ENCODE results near the gene SOX3. TPM values are rescaled to one million over a fixed set of nuclear protein-coding genes. Genes with fewer than 3 reads are reported as not detected.

The SOX3 gene
- total RNA-seq, 1 experiment from 2014 or later, result not detected

DNA sequence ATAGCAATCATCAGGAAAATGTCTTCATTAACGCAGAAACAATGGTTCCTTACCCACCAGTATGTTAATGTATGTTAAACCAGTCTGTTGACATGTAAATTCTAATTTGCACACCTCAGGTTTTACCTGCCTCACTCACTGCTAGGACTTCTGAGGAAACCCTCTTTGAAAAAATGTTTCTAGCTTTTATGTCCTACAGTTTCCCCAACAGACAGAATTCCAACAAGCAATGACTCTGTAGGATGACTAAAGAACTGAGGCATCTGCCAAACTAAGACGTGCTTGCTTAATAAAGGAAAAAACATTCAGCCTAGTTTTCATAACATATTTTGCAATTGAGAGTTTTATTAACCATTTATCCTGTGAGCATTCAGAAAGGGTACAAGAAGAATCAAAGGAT, 20.6 kb upstream of the SOX3 start (continued):
- no peak for TF ChIP-seq ZNF274 (IDR thresholded peaks at IDR 0.05; ENCODE audit: low read depth, low read length)
- TF ChIP-seq SIN3A (IDR thresholded peaks at IDR 0.05; ENCODE audit: low read depth), result no peak
- no peak for TF ChIP-seq SRF (IDR thresholded peaks at IDR 0.05; ENCODE audit: low read depth)
- no peak for TF ChIP-seq CEBPB (IDR thresholded peaks at IDR 0.05; ENCODE audit: low read depth)
- no peak for TF ChIP-seq YY1 (IDR thresholded peaks at IDR 0.05; ENCODE audit: extremely low read depth, insufficient replicate concordance, low read depth, low read length)
- TF ChIP-seq TCF7L2 (IDR thresholded peaks at IDR 0.05; ENCODE audit: borderline replicate concordance, extremely low read depth, insufficient read depth, insufficient read length), result no peak

DNA sequence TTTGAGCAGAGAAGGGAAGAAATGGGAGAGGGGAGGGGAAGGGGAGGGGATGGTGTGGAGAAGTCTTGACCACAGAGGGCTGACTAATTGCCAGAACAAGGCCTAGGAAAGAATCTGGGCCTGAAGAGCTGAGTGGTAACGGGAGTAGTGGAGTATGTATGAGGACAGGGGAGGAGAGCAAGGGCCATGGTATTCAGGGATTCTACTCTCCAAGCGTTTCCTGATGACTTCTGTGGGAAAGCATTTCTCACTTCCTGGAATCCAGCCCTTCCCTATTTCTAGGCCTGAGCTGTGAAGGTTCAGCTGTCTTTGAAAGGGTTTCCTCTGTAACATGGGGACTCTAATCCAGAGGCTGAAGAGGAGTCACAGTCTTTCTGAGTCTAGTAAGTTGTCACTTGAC, 19.7 kb upstream of the SOX3 start:
- H3K4me3 ChIP-seq (replicated peaks in 1 of 2; ENCODE audit: low read depth in 1 of 2, low read length in 2 of 2), result no peak overlapping the region
- no peaks in the 10 kb centered on the region for H3K4me1 ChIP-seq (ENCODE audit: control insufficient read depth in 1 of 2, insufficient read depth in 2 of 2, low read length in 2 of 2)
- H3K9me2 ChIP-seq (ENCODE audit: insufficient read depth), result no peaks in the 10 kb centered on the region
- H3K27me3 ChIP-seq (ENCODE audit: insufficient read depth, low read length), result no peaks in the 10 kb centered on the region
- H3K9me3 ChIP-seq (ENCODE audit: control insufficient read depth in 1 of 2, insufficient read depth in 1 of 2, low read depth in 1 of 2, low read length in 2 of 2), result no peaks in the 10 kb centered on the region
- CTCF ChIA-PET, result no interaction called here
- H2AFZ ChIP-seq (ENCODE audit: low read depth, low read length, poor library complexity, severe bottlenecking), result no peak overlapping the region
- H3K27ac ChIP-seq (ENCODE audit: low read depth, low read length), result no peak overlapping the region
- DNase-seq (ENCODE audit: low read depth, low spot score), result no peak
- BruUV-seq (replicated peaks), result no TSS peak
- H3K79me2 ChIP-seq (ENCODE audit: insufficient read depth, low read length), result no peaks in the 10 kb centered on the region
- POLR2A ChIA-PET, result no interaction called here
- TF ChIP-seq YY1 (IDR thresholded peaks at IDR 0.05; ENCODE audit: extremely low read depth, insufficient replicate concordance, low read depth, low read length), result no peak
- TF ChIP-seq, protein P1, sequence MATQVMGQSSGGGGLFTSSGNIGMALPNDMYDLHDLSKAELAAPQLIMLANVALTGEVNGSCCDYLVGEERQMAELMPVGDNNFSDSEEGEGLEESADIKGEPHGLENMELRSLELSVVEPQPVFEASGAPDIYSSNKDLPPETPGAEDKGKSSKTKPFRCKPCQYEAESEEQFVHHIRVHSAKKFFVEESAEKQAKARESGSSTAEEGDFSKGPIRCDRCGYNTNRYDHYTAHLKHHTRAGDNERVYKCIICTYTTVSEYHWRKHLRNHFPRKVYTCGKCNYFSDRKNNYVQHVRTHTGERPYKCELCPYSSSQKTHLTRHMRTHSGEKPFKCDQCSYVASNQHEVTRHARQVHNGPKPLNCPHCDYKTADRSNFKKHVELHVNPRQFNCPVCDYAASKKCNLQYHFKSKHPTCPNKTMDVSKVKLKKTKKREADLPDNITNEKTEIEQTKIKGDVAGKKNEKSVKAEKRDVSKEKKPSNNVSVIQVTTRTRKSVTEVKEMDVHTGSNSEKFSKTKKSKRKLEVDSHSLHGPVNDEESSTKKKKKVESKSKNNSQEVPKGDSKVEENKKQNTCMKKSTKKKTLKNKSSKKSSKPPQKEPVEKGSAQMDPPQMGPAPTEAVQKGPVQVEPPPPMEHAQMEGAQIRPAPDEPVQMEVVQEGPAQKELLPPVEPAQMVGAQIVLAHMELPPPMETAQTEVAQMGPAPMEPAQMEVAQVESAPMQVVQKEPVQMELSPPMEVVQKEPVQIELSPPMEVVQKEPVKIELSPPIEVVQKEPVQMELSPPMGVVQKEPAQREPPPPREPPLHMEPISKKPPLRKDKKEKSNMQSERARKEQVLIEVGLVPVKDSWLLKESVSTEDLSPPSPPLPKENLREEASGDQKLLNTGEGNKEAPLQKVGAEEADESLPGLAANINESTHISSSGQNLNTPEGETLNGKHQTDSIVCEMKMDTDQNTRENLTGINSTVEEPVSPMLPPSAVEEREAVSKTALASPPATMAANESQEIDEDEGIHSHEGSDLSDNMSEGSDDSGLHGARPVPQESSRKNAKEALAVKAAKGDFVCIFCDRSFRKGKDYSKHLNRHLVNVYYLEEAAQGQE (IDR thresholded peaks at IDR 0.05; ENCODE audit: low read depth), result no peak
- TF ChIP-seq MAX (IDR thresholded peaks at IDR 0.05), result no peak
- no peaks in the 10 kb centered on the region for H3K36me3 ChIP-seq (ENCODE audit: control insufficient read depth in 1 of 2, insufficient read depth in 2 of 2, low read length in 2 of 2)
- no peak overlapping the region for H3K4me2 ChIP-seq (ENCODE audit: low read length)
- H3K9ac ChIP-seq (ENCODE audit: low read length), result no peak overlapping the region
- no peak for ATAC-seq
- no peaks in the 10 kb centered on the region for H4K20me1 ChIP-seq (ENCODE audit: insufficient read depth)
- RAD21 ChIA-PET (ENCODE audit: low non-redundant PET in 1 of 2, low total read pairs in 2 of 2, uncharacterized antibody in 2 of 2, unreplicated experiment in 2 of 2), result no interaction called here
- intact Hi-C loops (cut with micrococcal nuclease), result no loop called here
